ENCODE data around the gene STX12. TPM values are rescaled to one million over a fixed set of nuclear protein-coding genes. Genes with fewer than 3 reads are reported as not detected.

STX12 gene
- total RNA-seq, 1 experiment from 2014 or later, result 9.9 TPM

DNA sequence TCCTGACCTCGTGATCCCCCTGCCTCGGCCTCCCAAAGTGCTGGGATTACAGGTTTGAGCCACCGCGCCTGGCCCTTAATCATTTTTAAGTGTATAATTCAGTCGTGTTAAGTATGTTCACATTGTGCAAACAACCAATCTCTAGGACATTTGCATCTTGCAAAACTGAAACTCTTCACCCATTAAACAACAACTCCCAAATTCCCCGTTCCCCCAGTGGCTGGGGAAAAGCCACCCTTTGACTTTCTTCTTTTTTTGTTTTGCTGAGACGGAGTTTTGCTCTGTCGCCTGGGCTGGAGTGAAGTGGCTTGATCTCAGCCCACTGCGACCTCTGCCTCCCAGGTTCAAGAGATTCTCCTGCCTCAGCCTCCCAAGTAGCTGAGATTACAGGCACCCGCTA is 92.8 kb downstream of the STX12 start:
- H2BK20ac ChIP-seq (ENCODE audit: low read depth, low read length, poor library complexity, severe bottlenecking), result no peak overlapping the region
- no peaks in the 10 kb centered on the region for H3K9me3 ChIP-seq (ENCODE audit: control insufficient read depth, low read depth, low read length)
- Mint-ChIP-seq H3K27ac (peak overlapping the region in 1 of 3 experiments; percentile 24; a peak in 1 of 7 replicates), H3K36me3 (ENCODE audit: insufficient read depth in 1 of 3, low read depth in 3 of 3) (no peaks in the 10 kb centered on the region), H3K4me1 (peaks cover 14 to 16% of the 10 kb centered on the region in 2 experiments), H3K9me3 (no peaks in the 10 kb centered on the region), H3K4me3 (no peak overlapping the region), H3K27me3 (ENCODE audit: low read depth) (no peaks in the 10 kb centered on the region)
- TF ChIP-seq, protein P1, sequence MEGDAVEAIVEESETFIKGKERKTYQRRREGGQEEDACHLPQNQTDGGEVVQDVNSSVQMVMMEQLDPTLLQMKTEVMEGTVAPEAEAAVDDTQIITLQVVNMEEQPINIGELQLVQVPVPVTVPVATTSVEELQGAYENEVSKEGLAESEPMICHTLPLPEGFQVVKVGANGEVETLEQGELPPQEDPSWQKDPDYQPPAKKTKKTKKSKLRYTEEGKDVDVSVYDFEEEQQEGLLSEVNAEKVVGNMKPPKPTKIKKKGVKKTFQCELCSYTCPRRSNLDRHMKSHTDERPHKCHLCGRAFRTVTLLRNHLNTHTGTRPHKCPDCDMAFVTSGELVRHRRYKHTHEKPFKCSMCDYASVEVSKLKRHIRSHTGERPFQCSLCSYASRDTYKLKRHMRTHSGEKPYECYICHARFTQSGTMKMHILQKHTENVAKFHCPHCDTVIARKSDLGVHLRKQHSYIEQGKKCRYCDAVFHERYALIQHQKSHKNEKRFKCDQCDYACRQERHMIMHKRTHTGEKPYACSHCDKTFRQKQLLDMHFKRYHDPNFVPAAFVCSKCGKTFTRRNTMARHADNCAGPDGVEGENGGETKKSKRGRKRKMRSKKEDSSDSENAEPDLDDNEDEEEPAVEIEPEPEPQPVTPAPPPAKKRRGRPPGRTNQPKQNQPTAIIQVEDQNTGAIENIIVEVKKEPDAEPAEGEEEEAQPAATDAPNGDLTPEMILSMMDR (conservative IDR thresholded peaks at IDR 0.05), result no peak
- H2AFZ ChIP-seq (ENCODE audit: low read length), result no peak overlapping the region
- H3K23me2 ChIP-seq (ENCODE audit: insufficient read length, low read depth, low read length, poor library complexity, severe bottlenecking), result no peaks in the 10 kb centered on the region
- H3K4me2 ChIP-seq (ENCODE audit: insufficient read depth, insufficient read length, low read length), result no peak overlapping the region
- H2AK5ac ChIP-seq (ENCODE audit: insufficient read length, low read length), result no peak overlapping the region
- no peaks in the 10 kb centered on the region for H3K79me2 ChIP-seq (ENCODE audit: insufficient read depth, low read length)
- no peak overlapping the region for H2BK15ac ChIP-seq (ENCODE audit: low read depth, low read length)
- no peak overlapping the region for H3K14ac ChIP-seq (ENCODE audit: insufficient read depth, low read length)
- no peak overlapping the region for H2BK5ac ChIP-seq (ENCODE audit: insufficient read length, low read length)
- H4K20me1 ChIP-seq (ENCODE audit: control insufficient read depth, insufficient read depth, insufficient read length), result no peaks in the 10 kb centered on the region
- H3T11ph ChIP-seq (ENCODE audit: low read length), result no peak overlapping the region
- no peak overlapping the region for H3K23ac ChIP-seq (ENCODE audit: insufficient read length, low read depth, low read length)
- no peak for DNase-seq
- H2BK120ac ChIP-seq (ENCODE audit: low read depth, low read length, poor library complexity, severe bottlenecking), result no peak overlapping the region
- no peak overlapping the region for H4K91ac ChIP-seq (ENCODE audit: insufficient read length, low read depth, low read length)
- no peak overlapping the region for H3K18ac ChIP-seq (ENCODE audit: insufficient read length, low read depth, low read length)
- no peak overlapping the region for H3K9ac ChIP-seq (ENCODE audit: extremely low read depth, insufficient read length, low read length)
- H4K5ac ChIP-seq (ENCODE audit: insufficient read length, low read depth, low read length), result no peak overlapping the region
- H3K27ac ChIP-seq (ENCODE audit: insufficient read length, low read depth, low read length), result no peak overlapping the region
- no peaks in the 10 kb centered on the region for H3K79me1 ChIP-seq (ENCODE audit: insufficient read depth, low read depth, low read length, poor library complexity, severe bottlenecking)
- H3K4me1 ChIP-seq (ENCODE audit: insufficient read depth, low read length), result no peaks in the 10 kb centered on the region
- no peak overlapping the region for H4K8ac ChIP-seq (replicated peaks; ENCODE audit: insufficient read length, low read depth, low read length)
- no peaks in the 10 kb centered on the region for H3K27me3 ChIP-seq (ENCODE audit: insufficient read depth, low read length)
- no peak overlapping the region for H3K4ac ChIP-seq (ENCODE audit: low read depth, low read length)
- H2BK12ac ChIP-seq (ENCODE audit: insufficient read length, low read depth, low read length), result no peak overlapping the region
- H3K56ac ChIP-seq (ENCODE audit: insufficient read length, low read depth, low read length), result no peak overlapping the region
- WGBS (ENCODE audit: extremely low coverage, insufficient read length, low lambda C conversion rate), result no CpG with 5 or more reads among the region's 10 CpGs
